ENCODE measurements around the gene CHST8. TPM values are rescaled to one million over a fixed set of nuclear protein-coding genes. Genes with fewer than 3 reads are reported as not detected.

Gene CHST8
- total and polyA plus RNA-seq, 2 of the 13 experiments (the other 11 are each of a cell fraction or from before 2014, with no cell fraction given): not detected

DNA sequence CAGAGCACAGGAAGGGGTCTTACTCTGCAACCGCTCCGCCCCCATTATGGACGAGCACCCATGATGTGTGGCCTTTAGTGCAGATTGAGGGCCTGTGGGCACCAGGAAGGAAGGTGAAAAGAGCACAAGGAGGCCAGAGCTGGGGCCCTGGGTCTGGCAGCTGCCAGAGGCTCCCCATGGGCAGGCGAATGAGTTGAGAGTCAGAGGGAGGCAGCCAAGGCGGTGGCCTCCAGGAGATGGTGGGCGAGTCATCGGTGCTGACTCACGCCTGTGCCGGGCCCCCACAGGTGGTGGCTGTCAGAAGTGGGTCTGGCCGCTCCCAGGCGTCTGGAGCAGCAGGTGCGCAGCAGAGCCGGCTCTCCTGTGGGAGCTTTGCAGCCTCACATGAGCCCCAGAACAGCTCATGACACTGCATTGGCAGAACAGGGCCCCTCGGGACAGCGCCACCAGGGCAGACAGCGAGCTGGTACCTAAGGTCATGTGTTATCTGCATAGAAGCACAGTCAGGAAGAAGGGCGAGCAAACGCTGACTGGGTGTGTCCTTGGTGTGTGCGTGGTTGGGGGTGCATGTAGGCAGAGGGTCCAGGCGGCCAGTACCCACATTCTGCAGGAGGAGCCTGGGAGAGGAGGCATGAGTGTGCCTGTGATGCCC, 68.8 kb downstream of the CHST8 start:
- CTCF ChIA-PET (ENCODE audit: low intra/inter-chr PET ratio, low total read pairs): no interaction called here
- no peak overlapping the region for H3K4me3 ChIP-seq (replicated peaks in 1 of 3; ENCODE audit: insufficient read depth in 1 of 3, low read depth in 2 of 3, low read length in 3 of 3)
- no peaks in the 10 kb centered on the region for H3K9me3 ChIP-seq (ENCODE audit: low read length)
- H3K79me2 ChIP-seq (ENCODE audit: insufficient read depth, low read length): no peaks in the 10 kb centered on the region
- FAIRE-seq: no peak
- H3K36me3 ChIP-seq (replicated peaks in 1 of 2; ENCODE audit: control insufficient read depth in 1 of 2, insufficient read depth in 2 of 2, low read length in 2 of 2): no peaks in the 10 kb centered on the region
- H3K4me2 ChIP-seq (ENCODE audit: low read depth, low read length): no peak overlapping the region
- POLR2A ChIA-PET: no interaction called here
- no peaks in the 10 kb centered on the region for H3K4me1 ChIP-seq (ENCODE audit: insufficient read depth, low read length)
- H4K20me1 ChIP-seq (ENCODE audit: insufficient read depth, low read length): peaks cover 5% of the 10 kb centered on the region; the same call in 1 of the 2 replicates
- H3K9ac ChIP-seq (ENCODE audit: insufficient read depth, low read depth, low read length): no peak overlapping the region
- intact Hi-C loops (cut with micrococcal nuclease; ENCODE audit: unreplicated experiment): no loop called here
- TF ChIP-seq ZBTB7B (CRISPR knock-in tag; IDR thresholded peaks at IDR 0.05) (no peak), ZNF263 (CRISPR knock-in tag; IDR thresholded peaks at IDR 0.05) (no peak), ZNF709 (CRISPR knock-in tag; IDR thresholded peaks at IDR 0.05) (no peak), TMF1 (CRISPR knock-in tag; IDR thresholded peaks at IDR 0.05; ENCODE audit: low read depth) (no peak), SCMH1 (CRISPR knock-in tag; IDR thresholded peaks at IDR 0.05; ENCODE audit: borderline replicate concordance) (no peak), PAF1 (CRISPR knock-in tag; IDR thresholded peaks at IDR 0.05) (no peak), BRCA1 (CRISPR knock-in tag; IDR thresholded peaks at IDR 0.05) (no peak), POLR2G (IDR thresholded peaks at IDR 0.05; ENCODE audit: low read depth, low read length) (no peak), KAT7 (CRISPR knock-in tag; IDR thresholded peaks at IDR 0.05; ENCODE audit: borderline replicate concordance) (no peak), KDM3A (CRISPR knock-in tag; IDR thresholded peaks at IDR 0.05; ENCODE audit: low read depth) (no peak), ZNF816 (CRISPR knock-in tag; IDR thresholded peaks at IDR 0.05; ENCODE audit: borderline replicate concordance) (no peak), MAFK (conservative IDR thresholded peaks at IDR 0.05 in 1 of 2, IDR thresholded peaks at IDR 0.05 in 1 of 2; ENCODE audit: low read length in 2 of 2) (no peak), SMARCC2 (IDR thresholded peaks at IDR 0.05) (no peak), ZBTB3 (CRISPR knock-in tag; IDR thresholded peaks at IDR 0.05; ENCODE audit: borderline replicate concordance, low read depth) (no peak), DPF2 (CRISPR knock-in tag; IDR thresholded peaks at IDR 0.05; ENCODE audit: borderline replicate concordance, low read depth) (no peak), KLF9 (CRISPR knock-in tag; IDR thresholded peaks at IDR 0.05; ENCODE audit: low read depth) (no peak)
- TF ChIP-seq, protein P1, sequence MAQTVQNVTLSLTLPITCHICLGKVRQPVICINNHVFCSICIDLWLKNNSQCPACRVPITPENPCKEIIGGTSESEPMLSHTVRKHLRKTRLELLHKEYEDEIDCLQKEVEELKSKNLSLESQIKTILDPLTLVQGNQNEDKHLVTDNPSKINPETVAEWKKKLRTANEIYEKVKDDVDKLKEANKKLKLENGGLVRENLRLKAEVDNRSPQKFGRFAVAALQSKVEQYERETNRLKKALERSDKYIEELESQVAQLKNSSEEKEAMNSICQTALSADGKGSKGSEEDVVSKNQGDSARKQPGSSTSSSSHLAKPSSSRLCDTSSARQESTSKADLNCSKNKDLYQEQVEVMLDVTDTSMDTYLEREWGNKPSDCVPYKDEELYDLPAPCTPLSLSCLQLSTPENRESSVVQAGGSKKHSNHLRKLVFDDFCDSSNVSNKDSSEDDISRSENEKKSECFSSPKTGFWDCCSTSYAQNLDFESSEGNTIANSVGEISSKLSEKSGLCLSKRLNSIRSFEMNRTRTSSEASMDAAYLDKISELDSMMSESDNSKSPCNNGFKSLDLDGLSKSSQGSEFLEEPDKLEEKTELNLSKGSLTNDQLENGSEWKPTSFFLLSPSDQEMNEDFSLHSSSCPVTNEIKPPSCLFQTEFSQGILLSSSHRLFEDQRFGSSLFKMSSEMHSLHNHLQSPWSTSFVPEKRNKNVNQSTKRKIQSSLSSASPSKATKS (CRISPR knock-in tag; IDR thresholded peaks at IDR 0.05): no peak
- H3K27ac ChIP-seq (ENCODE audit: extremely low read length, insufficient read depth, low read length): no peak overlapping the region
- no peak for ATAC-seq
- peaks cover 3 to 20% of the 10 kb centered on the region in 2 experiments; a peak in 4 of 5 replicates for H3K27me3 ChIP-seq (ENCODE audit: control insufficient read depth in 1 of 2, insufficient read depth in 2 of 2, low read length in 2 of 2)
- BruUV-seq (replicated peaks): no TSS peak
- WGBS (ENCODE audit: low lambda C conversion rate): 25% methylated on average over 7 of the region's 20 CpGs
- H2AFZ ChIP-seq (ENCODE audit: low read length): no peak overlapping the region
- no peak for DNase-seq (ENCODE audit: low spot score)
- in situ Hi-C loops (cut with HindIII; ENCODE audit: extremely low pct_ligation_motif_present, low pct_unique_long_range_greater_than_20kb): no loop called here

All from HepG2 (cell line).